Measurements from ENCODE around the gene ACTN4. TPM values are rescaled to one million over a fixed set of nuclear protein-coding genes. Genes with fewer than 3 reads are reported as not detected.
A peak's percentile ranks its signal among the peaks of the same experiment; 100 is the strongest.

Gene ACTN4
- total and polyA plus RNA-seq, 2 of the 4 experiments (the other 2 are of a cell fraction): 541 to 659 TPM

- H3K4me3 ChIP-seq (ENCODE audit: insufficient read depth, low read depth, low read length): no peak overlapping the region
- H3K4me2 ChIP-seq (ENCODE audit: low read depth, low read length): no peak overlapping the region
- H3K9me3 ChIP-seq (ENCODE audit: control insufficient read depth, insufficient read depth, low read length): no peaks in the 10 kb centered on the region
- peaks cover 9% of the 10 kb centered on the region for H3K9me1 ChIP-seq (ENCODE audit: insufficient read depth, low read length)
- H3K27ac ChIP-seq (ENCODE audit: insufficient read depth, low read length): no peak overlapping the region
- H3K79me1 ChIP-seq (ENCODE audit: low read depth in 1 of 2, low read length in 2 of 2): peaks cover 21 to 97% of the 10 kb centered on the region in 2 experiments
- ATAC-seq (ENCODE audit: low read depth) (no peak), DNase-seq (no peak)
- ChIA-PET POLR2A (ENCODE audit: unreplicated experiment) (no interaction called here), CTCF (no interaction called here)
- no peak overlapping the region for H4K91ac ChIP-seq (ENCODE audit: insufficient read depth, low read depth, low read length)
- 0 out of 2 replicates have a peak overlapping the region, but pooled peaks have one; percentile 5 for H3K4ac ChIP-seq (ENCODE audit: low read depth, low read length)
- H2AK9ac ChIP-seq (replicated peaks; ENCODE audit: low read depth, low read length, poor library complexity): no peak overlapping the region
- H2BK5ac ChIP-seq (ENCODE audit: low read depth, low read length, poor library complexity, severe bottlenecking): peak overlapping the region; percentile 7
- intact Hi-C loops (cut with micrococcal nuclease) (no loop called here), dilution Hi-C loops (cut with HindIII; ENCODE audit: low sequenced_read_pairs, unreplicated experiment) (no loop called here), in situ Hi-C loops (cut with MboI; ENCODE audit: low sequenced_read_pairs) (no loop called here)
- TF ChIP-seq POLR2A (IDR thresholded peaks at IDR 0.05; ENCODE audit: low read depth, low read length): no peak
- TF ChIP-seq MXI1 (IDR thresholded peaks at IDR 0.05; ENCODE audit: borderline replicate concordance, low read depth, low read length): no peak
- TF ChIP-seq BHLHE40 (IDR thresholded peaks at IDR 0.05; ENCODE audit: low read depth, low read length): no peak
- no peak for TF ChIP-seq RFX5 (IDR thresholded peaks at IDR 0.05; ENCODE audit: low read depth, low read length)
- no peak overlapping the region for H3K14ac ChIP-seq (replicated peaks; ENCODE audit: low read depth, low read length)
- H3K18ac ChIP-seq (ENCODE audit: low read depth, low read length): no peak overlapping the region
- no peak overlapping the region for H4K8ac ChIP-seq (ENCODE audit: low read depth in 2 of 2, low read length in 2 of 2)
- H3K9ac ChIP-seq (ENCODE audit: low read depth, low read length): no peak overlapping the region
- peak overlapping the region; percentile 53; the same call in 1 of the 2 replicates for H2AK5ac ChIP-seq (ENCODE audit: low read depth, low read length)
- H3K36me3 ChIP-seq (ENCODE audit: control insufficient read depth, insufficient read depth, low read length): peaks cover 79% of the 10 kb centered on the region
- H2BK20ac ChIP-seq (ENCODE audit: low read depth, low read length): no peak overlapping the region
- no peak overlapping the region for H2BK15ac ChIP-seq (ENCODE audit: low read depth, low read length)
- BruUV-seq (replicated peaks): no TSS peak
- H4K5ac ChIP-seq (ENCODE audit: low read depth, low read length): no peak overlapping the region
- H4K20me1 ChIP-seq (ENCODE audit: insufficient read depth, low read length): peaks cover 78% of the 10 kb centered on the region
- no peak overlapping the region for H3K23ac ChIP-seq (ENCODE audit: low read depth, low read length)
- H2AFZ ChIP-seq (replicated peaks; ENCODE audit: low read length, poor library complexity): peak overlapping the region; percentile 52
- 94% methylated on average over 9 of the region's 14 CpGs; no CpG with 5 or more reads in 1 of the 2 experiments for WGBS, 2 experiments (ENCODE audit: extremely low coverage in 2 of 2, insufficient read length in 1 of 2)
- H2BK120ac ChIP-seq (ENCODE audit: low read depth, low read length): no peak overlapping the region
- H3K27me3 ChIP-seq (ENCODE audit: control insufficient read depth, insufficient read depth, low read length): no peaks in the 10 kb centered on the region
- peaks cover 19% of the 10 kb centered on the region for H3K4me1 ChIP-seq (ENCODE audit: control insufficient read depth, insufficient read depth, low read length)
- no peak overlapping the region for H3K56ac ChIP-seq (ENCODE audit: extremely low read depth, insufficient read depth, low read length)
Observed at GRCh38 chr19:38703509-38703908, 56.1 kb downstream of the ACTN4 start.

Measured in IMR-90 (cell line).